Medulla oblongata (tissue), 1 donor: ENCODE data around the gene ANKRD27.
A peak's percentile ranks its signal among the peaks of the same experiment; 100 is the strongest.
"Not testable (repeated sequence)": the region's sequence is repeated elsewhere in the genome, so short reads cannot be mapped to it uniquely, and the experiment has no call there.

ENCODE experiments used
- DNase-seq: peaks from one replicate; pipeline ENCODE4 v3.0.0-alpha.2; 2015; ENCODE audit errors: extremely low spot score

ANKRD27 gene

GRCh38 chr19:32674931-32675719 lies at the start of gene ANKRD27:
ANKRD27 (minus strand) TSS chr19:32675180; CDS start chr19:32659015, 16,165 bp downstream.
- DNase-seq, result peak; percentile 100

- DNase-seq, result no peak
Measured at GRCh38 chr19:32720936-32721250, 45.9 kb upstream of the ANKRD27 start.

GRCh38 chr19:32720216-32720935 lies 45.4 kb upstream of the ANKRD27 start:
- DNase-seq, result no peak

- DNase-seq, result no peak
Measured at GRCh38 chr19:32719611-32720059, 44.7 kb upstream of the ANKRD27 start, which contains the start of gene TDRD12. TDRD12 (plus strand) TSS chr19:32719767; CDS start chr19:32720073, 306 bp downstream.

- no peak for DNase-seq
Measured at GRCh38 chr19:32718286-32718685, 43.3 kb upstream of the ANKRD27 start.

DNA sequence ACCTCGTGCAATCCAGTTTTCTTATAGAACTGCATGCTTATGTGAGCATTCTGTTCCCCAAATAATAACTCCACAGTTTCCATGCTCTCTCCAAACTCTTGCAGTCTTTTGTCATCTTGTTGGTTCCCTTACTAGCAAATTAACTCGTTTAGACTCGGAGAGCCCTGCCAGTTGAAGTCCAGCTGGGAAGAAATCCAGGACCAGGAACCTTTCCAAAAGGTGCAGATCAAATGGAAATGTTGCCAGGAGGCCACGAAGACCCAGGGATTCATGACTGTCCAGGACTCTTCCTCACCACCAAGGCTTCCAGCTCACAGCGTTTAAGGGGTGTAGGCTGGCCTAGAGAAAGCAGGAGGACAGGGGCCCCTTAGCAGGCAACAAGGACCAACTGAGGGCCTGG lies 42.5 kb upstream of the ANKRD27 start:
- no peak for DNase-seq

- DNase-seq, result not testable (repeated sequence)
Measured at GRCh38 chr19:32716203-32716602, 41.2 kb upstream of the ANKRD27 start.

GRCh38 chr19:32711747-32712146 lies 36.8 kb upstream of the ANKRD27 start:
- no peak for DNase-seq

- no peak for DNase-seq
Measured at GRCh38 chr19:32709032-32709431, 34.1 kb upstream of the ANKRD27 start.

DNA sequence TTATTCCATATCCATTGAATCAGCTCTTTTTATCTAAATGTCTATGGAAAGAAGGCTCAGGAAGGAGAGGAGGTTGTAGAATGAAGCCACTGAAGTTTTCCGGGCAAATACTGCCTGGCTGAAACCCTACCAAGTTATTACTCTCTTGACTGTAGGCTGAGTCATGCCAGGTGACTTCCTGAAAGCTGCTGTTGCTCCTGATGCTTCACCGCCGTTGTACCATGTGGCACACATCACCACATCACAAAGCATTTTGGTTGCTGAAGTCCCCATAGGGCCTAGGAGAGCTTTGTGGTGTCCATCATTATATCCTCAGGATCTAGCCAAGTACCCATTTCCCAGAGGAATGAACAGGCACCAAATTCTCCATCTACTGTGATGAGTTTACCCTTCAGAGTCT lies 33.5 kb upstream of the ANKRD27 start:
- no peak for DNase-seq

GRCh38 chr19:32704006-32704405 lies 29.0 kb upstream of the ANKRD27 start:
- DNase-seq, result not testable (repeated sequence)

DNA sequence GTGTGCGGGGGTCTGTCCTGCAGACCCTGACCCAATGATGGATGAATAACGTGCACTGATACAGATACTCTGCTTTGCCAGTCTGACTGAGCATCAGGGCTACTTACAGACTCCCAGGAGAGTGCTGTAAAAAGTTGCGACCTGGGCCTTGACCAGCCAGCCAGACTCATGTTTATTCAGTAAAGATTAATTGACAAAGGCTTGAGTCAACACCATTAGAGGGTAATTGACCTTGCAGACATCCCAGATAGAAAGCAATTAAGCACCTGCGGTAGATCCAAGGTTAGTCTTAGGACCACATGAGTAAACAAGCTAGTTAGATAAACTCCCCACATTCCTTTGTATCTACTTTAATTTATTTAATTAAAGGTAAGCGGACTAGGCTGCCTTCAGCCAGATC lies 27.0 kb upstream of the ANKRD27 start:
- no peak for DNase-seq

DNA sequence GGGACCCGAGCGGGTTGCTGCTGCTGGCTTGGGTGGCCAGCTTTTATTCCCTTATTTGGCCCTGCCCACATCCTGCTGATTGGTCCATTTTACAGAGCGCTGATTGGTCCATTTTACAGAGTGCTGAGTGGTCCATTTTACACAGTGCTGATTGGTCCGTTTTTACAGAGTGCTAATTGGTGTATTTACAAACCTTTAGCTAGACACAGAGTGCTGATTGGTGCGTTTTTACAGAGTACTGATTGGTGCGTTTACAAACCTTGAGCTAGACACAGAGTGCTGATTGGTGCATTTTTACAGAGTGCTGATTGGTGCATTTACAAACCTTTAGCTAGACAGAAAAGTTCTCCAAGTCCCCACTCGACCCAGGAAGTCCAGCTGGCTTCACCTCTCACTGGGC lies 25.1 kb upstream of the ANKRD27 start:
- DNase-seq, result not testable (repeated sequence)

- DNase-seq, result not testable (repeated sequence)
Measured at GRCh38 chr19:32696771-32697170, 21.8 kb upstream of the ANKRD27 start.

DNA sequence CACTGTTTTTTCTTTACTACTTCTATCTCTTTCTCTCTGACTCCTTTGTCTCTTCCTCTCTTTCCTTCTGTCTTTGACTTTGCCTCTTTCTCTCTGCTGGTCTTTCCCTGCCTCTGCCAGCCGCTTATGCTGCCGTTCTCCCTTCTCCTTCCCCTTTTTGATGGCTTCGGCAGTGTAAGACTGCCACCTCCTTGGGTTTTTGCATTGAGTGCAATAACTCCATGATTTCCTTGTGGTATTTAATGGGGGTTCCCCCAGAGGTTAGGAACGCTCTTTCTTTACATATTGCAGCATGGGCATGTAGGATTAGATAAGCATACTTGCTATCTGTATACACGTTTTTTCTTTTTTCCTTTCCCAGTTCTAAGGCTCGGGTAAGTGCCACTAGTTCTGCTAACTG lies 20.5 kb upstream of the ANKRD27 start:
- DNase-seq, result not testable (repeated sequence)

DNA sequence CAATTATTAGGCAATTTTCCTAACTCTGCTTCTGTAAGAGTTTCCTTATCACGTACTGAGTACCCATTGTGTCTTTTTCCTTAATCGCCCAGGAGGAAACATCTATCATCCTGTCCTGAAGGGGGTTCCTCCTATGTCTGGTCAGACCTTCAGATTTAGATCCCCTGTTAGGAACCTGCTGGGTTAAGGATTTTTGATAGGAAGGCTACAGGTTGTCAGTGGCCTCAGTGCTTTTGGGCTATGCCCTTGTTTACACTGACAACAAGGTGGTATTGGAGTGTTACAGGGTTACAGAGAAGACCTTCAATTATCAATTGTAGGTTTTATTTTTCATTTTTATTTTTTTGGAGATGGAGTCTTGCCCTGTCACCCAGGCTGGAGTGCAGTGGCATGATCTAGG lies 19.9 kb upstream of the ANKRD27 start:
- not testable (repeated sequence) for DNase-seq

DNA sequence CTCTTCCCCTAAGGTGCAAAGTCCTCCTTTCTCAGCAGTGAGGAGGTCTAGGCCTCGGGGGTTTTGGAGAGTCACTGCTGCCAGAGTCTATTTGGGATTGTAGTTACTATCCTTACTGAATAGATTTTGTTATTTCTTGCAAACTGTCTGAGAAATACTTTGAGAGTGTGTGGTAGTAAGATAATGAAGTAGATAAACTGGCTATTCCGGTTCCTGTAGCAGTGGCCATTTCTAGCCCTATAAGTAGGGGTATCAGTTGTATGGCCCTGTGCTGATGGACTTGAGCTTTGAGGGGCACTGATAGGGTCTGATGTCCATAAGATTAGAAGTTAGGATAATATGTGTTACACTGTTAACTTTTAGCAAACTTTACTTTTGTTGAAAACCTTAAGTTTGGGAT lies 19.3 kb upstream of the ANKRD27 start:
- not testable (repeated sequence) for DNase-seq

DNA sequence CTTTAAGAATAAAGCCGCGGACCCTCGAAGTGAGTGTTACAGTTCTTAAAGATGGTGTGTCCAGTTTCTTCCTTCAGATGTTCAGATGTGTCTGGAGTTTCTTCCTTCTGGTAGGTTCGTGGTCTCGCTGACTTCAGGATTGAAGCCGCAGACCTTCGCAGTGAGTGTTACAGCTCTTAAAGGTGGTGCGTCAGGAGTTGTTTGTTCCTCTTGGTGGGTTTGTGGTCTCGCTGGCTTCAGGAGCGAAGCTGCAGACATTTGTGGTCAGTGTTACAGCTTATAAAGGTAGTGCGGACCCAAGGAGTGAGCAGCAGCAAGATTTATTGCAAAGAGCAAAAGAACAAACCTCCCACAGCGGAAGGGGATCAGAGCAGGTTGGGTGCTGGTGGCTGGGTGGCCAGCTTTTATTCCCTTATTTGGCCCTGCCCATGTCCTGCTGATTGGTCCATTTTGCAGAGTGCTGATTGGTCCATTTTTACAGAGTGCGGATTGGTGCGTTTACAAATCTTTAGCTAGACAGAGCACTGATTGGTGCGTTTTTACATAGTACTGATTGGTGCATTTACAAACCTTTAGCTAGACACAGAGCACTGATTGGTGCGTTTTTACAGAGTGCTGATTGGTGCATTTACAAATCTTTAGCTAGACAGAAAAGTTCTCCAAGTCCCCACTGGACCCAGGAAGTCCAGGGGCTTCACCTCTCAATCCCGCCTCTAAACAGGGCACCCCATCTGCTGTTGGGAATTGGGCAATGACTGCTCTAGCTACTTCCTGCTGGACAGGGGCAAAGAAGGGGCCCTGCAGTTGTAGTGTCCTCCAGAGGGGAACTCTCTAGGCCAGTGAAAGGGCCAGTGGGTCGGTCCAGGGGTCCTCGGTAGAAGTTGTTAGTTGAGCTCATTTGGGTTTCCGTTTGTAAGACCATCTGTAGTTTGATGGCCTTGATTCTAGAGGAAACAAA lies 18.4 kb upstream of the ANKRD27 start:
- not testable (repeated sequence) for DNase-seq

DNA sequence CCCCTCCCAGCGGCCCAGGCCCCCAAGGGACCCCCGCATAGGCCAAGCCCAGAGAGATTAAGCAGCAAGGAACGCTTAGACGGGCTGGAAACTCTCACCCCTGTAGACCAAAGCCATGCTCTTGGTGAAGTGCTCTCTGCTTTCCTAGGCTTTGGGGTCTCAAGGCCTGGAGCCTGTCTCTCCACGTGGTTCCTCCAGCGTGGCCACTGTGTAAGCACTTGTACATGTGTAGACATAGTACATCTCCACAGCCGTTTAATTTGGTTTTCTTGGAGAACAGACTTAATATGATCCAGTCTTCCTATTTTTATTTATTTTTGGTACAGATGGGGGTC lies 17.7 kb upstream of the ANKRD27 start:
- DNase-seq, result no peak

DNA sequence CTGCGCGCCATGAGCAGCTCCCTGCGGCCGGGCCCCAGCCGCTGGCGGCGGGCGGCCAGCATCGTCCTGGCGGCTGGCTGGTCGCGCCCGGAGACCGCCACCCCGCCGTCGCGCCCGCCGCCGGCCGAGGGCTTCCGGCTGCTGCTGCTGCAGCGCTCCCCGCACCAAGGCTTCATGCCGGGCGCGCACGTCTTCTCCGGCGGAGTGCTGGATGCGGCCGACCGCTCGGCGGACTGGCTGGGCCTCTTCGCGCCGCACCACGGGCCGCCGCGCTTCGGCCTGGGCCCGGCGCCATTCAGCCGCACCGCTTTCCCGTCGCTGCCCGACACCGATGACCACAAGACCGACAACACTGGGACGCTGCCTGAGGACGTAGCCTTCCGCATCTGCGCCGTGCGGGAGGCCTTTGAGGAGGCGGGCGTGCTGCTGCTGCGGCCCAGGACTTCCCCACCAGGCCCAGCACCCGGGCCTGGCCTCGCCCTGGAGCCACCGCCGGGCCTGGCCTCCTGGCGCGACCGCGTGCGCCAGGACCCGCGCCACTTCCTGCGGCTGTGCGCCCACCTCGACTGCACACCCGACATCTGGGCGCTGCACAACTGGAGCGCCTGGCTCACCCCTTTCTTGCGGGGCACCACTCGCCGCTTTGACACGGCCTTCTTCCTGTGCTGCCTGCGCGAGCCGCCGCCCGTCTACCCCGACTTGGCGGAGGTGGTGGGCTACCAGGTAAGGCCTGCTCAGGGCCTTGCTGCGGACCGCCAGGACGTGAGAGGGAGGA lies 17.2 kb upstream of the ANKRD27 start:
- DNase-seq, result peak; percentile 64

DNA sequence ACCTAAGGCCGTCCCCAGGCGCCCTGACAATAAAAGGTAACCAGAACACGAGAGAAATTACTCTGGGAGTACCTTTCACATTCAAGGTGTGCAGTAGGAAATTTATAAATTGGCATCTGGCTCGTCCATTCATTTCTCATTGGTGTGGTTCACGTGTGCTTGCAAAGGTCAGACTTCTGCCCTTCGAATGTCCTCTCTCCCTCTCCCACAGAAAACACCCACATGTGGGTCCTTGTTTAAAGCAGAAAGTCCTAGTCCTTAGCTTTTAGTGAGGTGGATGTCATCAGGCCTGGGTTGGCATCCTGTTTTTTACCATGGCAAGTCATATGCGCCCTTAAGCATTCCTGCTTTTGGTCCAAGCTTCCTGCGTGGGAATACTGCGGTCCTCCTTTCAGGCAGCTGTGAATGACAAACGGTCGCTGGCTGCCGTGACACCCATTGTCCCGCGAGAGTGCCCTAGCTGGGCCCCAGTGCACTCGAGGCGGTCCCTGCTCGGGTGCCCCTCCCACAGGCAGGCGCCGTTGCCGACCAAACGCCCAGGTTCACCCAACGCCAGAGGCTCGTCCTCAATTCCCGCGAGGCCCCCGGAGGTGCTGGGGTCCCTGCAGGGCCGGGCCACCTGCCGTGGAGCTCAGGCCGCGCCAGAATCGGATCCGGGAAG lies 16.4 kb upstream of the ANKRD27 start, which contains the start of gene NUDT19:
Gene NUDT19, plus strand, starts transcription at position 531 of the 661 bp plus-strand sequence. CDS start 140 bp downstream, outside the sequence.
- peak; percentile 85 for DNase-seq
